ENCODE results near the gene SMAD4. TPM values are rescaled to one million over a fixed set of nuclear protein-coding genes. Genes with fewer than 3 reads are reported as not detected.
A peak's percentile ranks its signal among the peaks of the same experiment; 100 is the strongest.

Gene SMAD4
- total RNA-seq, 1 donor from 2014 or later = 87.2 TPM

DNA sequence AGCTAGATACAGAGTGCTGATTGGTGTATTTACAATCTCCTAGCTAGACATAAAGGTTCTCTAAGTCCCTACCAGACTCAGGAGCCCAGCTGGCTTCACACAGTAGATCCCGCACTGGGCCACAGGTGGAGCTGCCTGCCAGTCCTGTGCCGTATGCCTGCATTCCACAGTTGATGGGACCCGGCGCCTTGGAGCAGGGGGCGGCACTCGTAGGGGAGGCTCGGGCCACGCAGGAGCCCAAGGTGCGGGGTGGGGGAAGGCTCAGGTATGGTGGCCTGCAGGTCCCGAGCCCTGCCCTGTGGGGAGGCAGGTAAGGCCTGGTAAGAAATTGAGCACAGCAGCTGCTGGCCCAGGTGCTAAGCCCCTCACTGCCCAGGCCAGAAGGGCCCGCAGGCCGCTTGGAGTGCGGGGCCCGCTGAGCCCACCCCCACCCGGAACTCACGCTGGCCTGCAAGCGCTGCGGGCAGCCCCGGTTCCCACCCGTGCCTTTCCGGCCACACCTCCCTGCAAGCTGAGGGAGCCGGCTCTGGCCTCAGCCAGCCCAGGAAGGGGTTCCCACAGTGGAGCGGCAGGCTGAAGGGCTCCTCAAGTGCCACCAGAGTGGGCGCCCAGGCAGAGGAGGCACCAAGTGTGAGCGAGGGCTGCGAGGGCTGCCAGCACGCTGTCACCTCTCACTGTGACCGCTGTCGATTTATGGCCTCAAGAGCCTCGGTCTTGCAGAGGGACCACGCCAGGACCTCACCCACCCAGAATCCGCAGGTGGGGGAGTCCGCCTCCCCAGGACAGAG lies 91.0 kb downstream of the SMAD4 start:
- no peak overlapping the region for H3K4me3 Mint-ChIP-seq (ENCODE audit: unreplicated experiment)
- peaks cover 5% of the 10 kb centered on the region for H3K9me3 Mint-ChIP-seq (ENCODE audit: unreplicated experiment)
- peaks cover 14% of the 10 kb centered on the region for H3K27me3 Mint-ChIP-seq (ENCODE audit: unreplicated experiment)
- no peak for DNase-seq (ENCODE audit: low spot score)
- no peaks in the 10 kb centered on the region for H3K4me1 Mint-ChIP-seq (ENCODE audit: unreplicated experiment)
- TF ChIP-seq, protein P1, sequence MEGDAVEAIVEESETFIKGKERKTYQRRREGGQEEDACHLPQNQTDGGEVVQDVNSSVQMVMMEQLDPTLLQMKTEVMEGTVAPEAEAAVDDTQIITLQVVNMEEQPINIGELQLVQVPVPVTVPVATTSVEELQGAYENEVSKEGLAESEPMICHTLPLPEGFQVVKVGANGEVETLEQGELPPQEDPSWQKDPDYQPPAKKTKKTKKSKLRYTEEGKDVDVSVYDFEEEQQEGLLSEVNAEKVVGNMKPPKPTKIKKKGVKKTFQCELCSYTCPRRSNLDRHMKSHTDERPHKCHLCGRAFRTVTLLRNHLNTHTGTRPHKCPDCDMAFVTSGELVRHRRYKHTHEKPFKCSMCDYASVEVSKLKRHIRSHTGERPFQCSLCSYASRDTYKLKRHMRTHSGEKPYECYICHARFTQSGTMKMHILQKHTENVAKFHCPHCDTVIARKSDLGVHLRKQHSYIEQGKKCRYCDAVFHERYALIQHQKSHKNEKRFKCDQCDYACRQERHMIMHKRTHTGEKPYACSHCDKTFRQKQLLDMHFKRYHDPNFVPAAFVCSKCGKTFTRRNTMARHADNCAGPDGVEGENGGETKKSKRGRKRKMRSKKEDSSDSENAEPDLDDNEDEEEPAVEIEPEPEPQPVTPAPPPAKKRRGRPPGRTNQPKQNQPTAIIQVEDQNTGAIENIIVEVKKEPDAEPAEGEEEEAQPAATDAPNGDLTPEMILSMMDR (IDR thresholded peaks at IDR 0.05; ENCODE audit: unreplicated experiment) = no peak
- no peak overlapping the region for H3K27ac Mint-ChIP-seq (ENCODE audit: unreplicated experiment)
- H3K36me3 Mint-ChIP-seq (ENCODE audit: low read depth, unreplicated experiment) = peaks cover 19% of the 10 kb centered on the region

DNA sequence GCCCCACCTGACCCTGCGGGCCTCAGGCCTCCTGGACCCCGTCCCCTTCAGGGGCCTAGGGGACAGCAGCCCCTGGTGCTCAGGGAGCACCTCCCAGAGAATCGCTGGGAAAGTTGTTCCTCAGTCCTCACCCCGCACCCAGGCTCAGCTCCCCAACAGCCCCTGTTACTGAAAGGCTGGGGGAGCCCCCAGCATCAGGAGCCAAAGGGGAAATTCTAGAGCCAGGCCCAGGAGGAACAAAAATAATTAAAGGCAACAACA lies 91.5 kb downstream of the SMAD4 start:
- TF ChIP-seq, protein P1 (IDR thresholded peaks at IDR 0.05; ENCODE audit: unreplicated experiment) = no peak
- H3K27me3 Mint-ChIP-seq (ENCODE audit: unreplicated experiment) = peaks cover 14% of the 10 kb centered on the region
- no peak overlapping the region for H3K4me3 Mint-ChIP-seq (ENCODE audit: unreplicated experiment)
- H3K9me3 Mint-ChIP-seq (ENCODE audit: unreplicated experiment) = peaks cover 5% of the 10 kb centered on the region
- no peak for DNase-seq (ENCODE audit: low spot score)
- H3K27ac Mint-ChIP-seq (ENCODE audit: unreplicated experiment) = no peak overlapping the region
- H3K36me3 Mint-ChIP-seq (ENCODE audit: low read depth, unreplicated experiment) = peaks cover 19% of the 10 kb centered on the region
- no peaks in the 10 kb centered on the region for H3K4me1 Mint-ChIP-seq (ENCODE audit: unreplicated experiment)

DNA sequence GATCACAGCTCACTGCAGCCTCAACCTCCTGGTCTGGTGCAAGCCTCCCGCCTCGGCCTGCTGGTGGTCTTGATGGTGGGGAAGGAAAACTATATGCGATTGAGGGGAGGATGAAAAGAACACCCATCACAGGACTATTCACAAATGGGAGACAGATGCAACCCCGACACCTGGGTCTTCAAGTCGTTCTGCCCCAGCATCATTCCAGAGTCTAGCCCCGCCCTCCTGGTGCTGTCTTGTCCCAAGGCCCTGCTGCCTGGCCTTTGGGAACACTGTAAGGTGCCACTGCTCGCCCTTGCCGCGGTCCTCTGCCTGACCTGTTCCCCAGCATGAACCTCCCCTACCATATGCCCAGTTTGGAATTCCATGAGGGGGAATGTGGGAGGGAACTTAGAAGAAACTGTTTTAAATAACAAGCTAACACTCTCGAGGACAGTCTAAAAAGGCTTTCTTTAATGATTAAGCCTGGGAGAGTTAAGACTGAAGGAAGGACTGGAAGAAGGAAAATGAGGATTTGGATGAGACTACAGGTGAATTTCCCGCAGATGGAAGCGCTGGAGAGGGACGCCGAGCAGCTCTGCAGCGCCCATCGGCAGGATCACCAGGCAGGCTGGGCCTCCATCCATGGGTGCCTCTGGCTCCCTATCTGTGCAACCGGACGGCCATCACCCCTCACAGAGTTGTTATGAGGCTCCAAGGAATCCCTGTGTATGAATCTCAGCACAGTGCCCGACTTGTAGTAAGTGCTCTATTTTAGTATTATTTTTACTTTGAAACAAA lies 92.4 kb downstream of the SMAD4 start:
- Mint-ChIP-seq H3K36me3 (ENCODE audit: low read depth, unreplicated experiment) (peaks cover 17% of the 10 kb centered on the region), H3K4me3 (ENCODE audit: unreplicated experiment) (peak overlapping the region; percentile 60), H3K4me1 (ENCODE audit: unreplicated experiment) (no peaks in the 10 kb centered on the region), H3K27ac (ENCODE audit: unreplicated experiment) (no peak overlapping the region), H3K9me3 (ENCODE audit: unreplicated experiment) (peaks cover 5% of the 10 kb centered on the region), H3K27me3 (ENCODE audit: unreplicated experiment) (peaks cover 14% of the 10 kb centered on the region)
- DNase-seq (ENCODE audit: low spot score) = no peak
- TF ChIP-seq, protein P1 (IDR thresholded peaks at IDR 0.05; ENCODE audit: unreplicated experiment) = no peak

DNA sequence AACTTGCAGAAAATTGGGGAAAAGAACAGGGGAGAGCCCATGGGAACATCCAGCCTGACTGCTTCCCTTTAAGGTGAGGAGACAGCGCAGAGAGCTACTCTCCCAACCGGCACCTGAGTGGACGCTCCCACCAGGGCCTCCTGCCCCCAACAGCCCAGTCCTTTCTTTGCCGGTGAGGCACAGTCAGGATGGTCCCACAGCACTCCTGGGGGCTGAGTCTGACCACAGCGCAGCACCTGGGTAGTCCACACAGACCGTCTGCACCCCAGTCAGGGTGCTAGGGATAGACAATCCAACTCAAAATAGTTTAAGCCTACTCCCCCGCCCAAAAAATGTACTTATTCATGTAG lies 93.0 kb downstream of the SMAD4 start:
- Mint-ChIP-seq H3K4me1 (ENCODE audit: unreplicated experiment) (no peaks in the 10 kb centered on the region), H3K4me3 (ENCODE audit: unreplicated experiment) (no peak overlapping the region), H3K9me3 (ENCODE audit: unreplicated experiment) (peaks cover 5% of the 10 kb centered on the region), H3K36me3 (ENCODE audit: low read depth, unreplicated experiment) (peaks cover 16% of the 10 kb centered on the region), H3K27me3 (ENCODE audit: unreplicated experiment) (peaks cover 13% of the 10 kb centered on the region), H3K27ac (ENCODE audit: unreplicated experiment) (no peak overlapping the region)
- DNase-seq (ENCODE audit: low spot score) = no peak
- TF ChIP-seq, protein P1 (IDR thresholded peaks at IDR 0.05; ENCODE audit: unreplicated experiment) = no peak

DNA sequence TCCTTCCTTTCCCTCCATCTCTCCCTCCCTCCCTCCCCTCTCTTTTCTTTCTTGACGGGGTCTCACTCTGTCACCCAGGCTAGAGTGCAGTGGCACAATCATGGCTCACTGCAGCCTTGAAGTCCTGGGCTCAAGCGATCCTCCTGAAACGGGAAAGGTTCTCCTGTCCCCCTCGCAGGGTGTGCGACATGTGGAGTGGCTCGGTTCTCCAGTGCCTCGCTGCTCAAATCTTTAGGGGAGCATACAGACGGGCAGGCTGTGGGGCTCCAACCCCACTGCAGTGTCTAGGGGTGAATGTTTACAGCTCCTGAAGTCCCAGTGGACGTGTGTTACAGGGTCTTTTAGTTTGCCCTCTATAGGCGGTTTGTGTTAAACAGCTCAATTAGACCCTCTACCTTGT lies 93.5 kb downstream of the SMAD4 start:
- peaks cover 5% of the 10 kb centered on the region for H3K9me3 Mint-ChIP-seq (ENCODE audit: unreplicated experiment)

More for the DNA sequence above, 93.5 kb downstream of the SMAD4 start:
- H3K36me3 Mint-ChIP-seq (ENCODE audit: low read depth, unreplicated experiment) = peaks cover 12% of the 10 kb centered on the region
- TF ChIP-seq, protein P1 (IDR thresholded peaks at IDR 0.05; ENCODE audit: unreplicated experiment) = no peak
- H3K27me3 Mint-ChIP-seq (ENCODE audit: unreplicated experiment) = peaks cover 13% of the 10 kb centered on the region
- no peak overlapping the region for H3K4me3 Mint-ChIP-seq (ENCODE audit: unreplicated experiment)
- H3K4me1 Mint-ChIP-seq (ENCODE audit: unreplicated experiment) = no peaks in the 10 kb centered on the region
- no peak for DNase-seq (ENCODE audit: low spot score)
- no peak overlapping the region for H3K27ac Mint-ChIP-seq (ENCODE audit: unreplicated experiment)
